SH-SY5Y (cell line): ENCODE data around the gene KLF11.

ENCODE experiments used
- GATA2 ChIP-seq: IDR thresholded peaks from 2 replicates; pipeline ENCODE4 v1.6.1; 2011; ENCODE audit warnings: mild to moderate bottlenecking, low read depth, low read length
- GATA3 ChIP-seq: IDR thresholded peaks from 2 replicates; pipeline ENCODE4 v1.6.1; 2011; ENCODE audit warnings: low read depth, mild to moderate bottlenecking, low read length, moderate library complexity

DNA sequence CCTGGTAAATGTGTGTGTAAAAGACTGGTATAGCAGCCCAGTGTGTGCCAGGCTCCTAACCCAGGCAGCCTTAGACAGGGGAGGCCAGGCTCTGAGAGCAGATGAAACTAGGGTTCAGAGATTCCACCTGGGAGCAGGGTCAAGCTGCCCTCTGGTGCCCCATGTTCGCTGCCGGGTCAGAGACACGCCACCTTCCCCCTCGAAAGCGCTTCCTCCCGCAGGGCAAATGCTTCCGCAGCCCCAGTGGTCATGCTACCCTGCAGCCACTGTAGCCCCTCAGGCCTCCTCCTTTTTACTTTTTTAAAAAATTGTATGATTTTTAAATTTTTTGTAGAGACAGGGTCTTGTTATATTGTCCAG is 10.6 kb upstream of the KLF11 start:
- no peak for TF ChIP-seq GATA2
- no peak for TF ChIP-seq GATA3
